GM18508 (cell line): ENCODE results near the gene WNT4.

ENCODE experiments used
- ATAC-seq: cut with Tn5 transposase; IDR thresholded peaks from one replicate; pipeline ENCODE4 v1.9.1; 2021; ENCODE audit warnings: moderate number of reproducible peaks; ENCODE audit not compliant: insufficient read depth, unreplicated experiment

Gene WNT4

GRCh38 chr1:22132517-22133235, 10.2 kb downstream of the WNT4 start:
- no peak for ATAC-seq

- no peak for ATAC-seq
These were observed 10.9 kb downstream of the WNT4 start for GRCh38 chr1:22131875-22132486.

- ATAC-seq: no peak
These were observed 11.8 kb downstream of the WNT4 start for GRCh38 chr1:22131062-22131461.

GRCh38 chr1:22129501-22130117, 13.3 kb downstream of the WNT4 start:
- ATAC-seq: no peak

DNA sequence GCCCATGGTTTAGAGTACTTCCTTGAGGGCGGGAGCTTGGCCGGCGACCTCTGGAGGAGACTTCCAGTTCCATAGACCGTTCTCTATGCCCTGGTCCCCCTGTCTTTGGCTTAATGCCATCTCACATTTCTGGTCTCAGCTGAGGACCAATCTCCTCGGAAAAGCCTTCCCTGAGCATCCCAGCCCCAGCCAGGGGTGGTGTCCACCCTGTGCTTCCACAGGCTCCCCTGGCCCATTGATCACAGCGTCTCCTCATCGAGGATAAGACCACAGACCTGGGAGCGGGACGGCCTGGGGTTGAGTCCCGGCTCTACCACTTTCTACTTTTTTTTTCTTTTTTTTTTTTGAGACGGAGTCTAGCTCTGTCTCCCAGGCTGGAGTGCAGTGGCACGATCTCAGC, 14.5 kb downstream of the WNT4 start:
- no peak for ATAC-seq

DNA sequence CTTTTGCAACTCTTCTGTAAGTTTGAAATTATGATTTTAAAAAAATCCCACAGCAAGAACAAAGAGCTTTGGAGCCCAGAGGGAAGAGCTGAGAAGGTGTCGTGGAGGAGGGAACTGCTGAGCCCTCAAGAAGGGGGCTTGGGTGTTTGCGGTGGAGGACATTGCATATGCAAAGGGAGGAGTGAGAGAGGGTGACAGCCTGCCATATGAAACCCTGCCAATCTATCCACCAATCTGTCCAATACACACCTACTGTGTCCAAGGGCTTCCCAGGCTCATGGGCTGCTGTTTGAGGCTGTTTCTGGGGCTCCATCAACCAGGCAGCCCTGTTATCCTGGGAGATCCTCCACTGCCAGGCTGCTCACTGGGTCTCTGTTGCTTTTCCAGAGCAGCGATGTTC, 15.2 kb downstream of the WNT4 start:
- no peak for ATAC-seq

GRCh38 chr1:22127248-22127647, 15.6 kb downstream of the WNT4 start:
- ATAC-seq: no peak

- ATAC-seq: no peak
These were observed 16.4 kb downstream of the WNT4 start for GRCh38 chr1:22126531-22126930.

DNA sequence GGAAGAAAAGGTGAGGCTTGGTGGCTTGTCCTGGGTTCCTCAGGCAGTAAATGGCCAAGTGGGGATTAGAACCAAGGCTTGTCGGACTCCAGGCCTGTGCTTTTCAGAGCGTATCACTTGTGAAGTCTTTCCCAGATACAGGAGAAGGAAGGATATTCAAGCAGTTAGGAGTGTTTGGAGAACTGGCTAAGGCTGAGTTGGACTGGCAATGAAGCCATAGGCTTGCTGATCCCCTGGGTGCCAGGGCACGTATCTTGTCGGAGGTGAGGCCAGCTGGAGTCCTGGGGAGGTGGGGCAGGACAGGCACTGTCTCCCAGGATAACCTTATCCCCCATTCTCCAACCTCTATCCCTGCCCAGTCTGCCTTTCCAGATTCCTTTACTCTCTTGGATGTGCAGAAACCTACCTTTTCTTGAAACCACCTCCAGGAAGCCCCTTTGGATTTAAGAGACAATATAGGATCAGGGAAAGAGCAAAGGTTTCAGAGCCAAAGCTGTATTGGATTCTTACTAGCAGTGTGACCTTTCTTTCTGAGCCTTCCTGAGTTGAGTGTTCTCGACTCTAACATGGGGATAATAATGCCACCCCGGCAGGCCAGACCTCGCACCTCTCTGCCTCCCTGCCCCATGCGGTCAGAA, 18.2 kb downstream of the WNT4 start:
- ATAC-seq: no peak

GRCh38 chr1:22123901-22124404, 18.9 kb downstream of the WNT4 start:
- ATAC-seq: no peak

DNA sequence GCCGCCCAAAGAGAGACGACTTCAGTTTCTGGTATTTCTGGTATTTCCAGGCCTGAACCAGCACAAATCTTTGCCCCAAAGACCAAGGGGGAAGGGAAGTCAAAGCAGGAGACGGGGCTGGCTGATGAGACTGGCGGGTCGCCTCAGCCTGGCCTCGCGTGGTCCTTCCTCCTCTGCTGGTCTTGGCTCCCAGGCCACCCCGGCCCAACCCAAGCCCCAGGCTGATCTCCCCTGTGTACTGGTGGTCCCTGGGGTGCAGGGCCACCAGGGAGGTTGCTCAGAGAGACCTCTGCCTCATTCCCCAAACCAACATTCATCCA, 19.9 kb downstream of the WNT4 start:
- ATAC-seq: no peak

- no peak for ATAC-seq
These were observed 20.4 kb downstream of the WNT4 start for GRCh38 chr1:22122273-22123070.

- ATAC-seq: no peak
These were observed 21.4 kb downstream of the WNT4 start for GRCh38 chr1:22121421-22121911.

DNA sequence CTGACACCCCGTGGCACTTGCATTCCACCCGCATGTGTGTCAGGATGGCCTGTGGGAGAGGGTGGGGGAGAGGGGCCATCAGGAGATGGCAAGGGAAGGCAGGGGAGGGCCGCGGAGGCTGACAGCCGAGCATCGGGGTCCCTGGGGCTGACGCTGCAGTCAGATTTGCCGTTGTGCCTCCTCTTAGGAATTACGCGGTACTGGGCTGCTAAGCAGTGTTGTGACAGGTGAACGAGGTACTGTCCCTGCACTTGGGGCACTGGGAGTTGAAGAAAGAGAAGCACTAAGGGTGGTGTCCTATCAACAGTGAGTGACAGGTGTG, 22.5 kb downstream of the WNT4 start:
- ATAC-seq: no peak

- no peak for ATAC-seq
These were observed 23.1 kb downstream of the WNT4 start for GRCh38 chr1:22119626-22120468.

- ATAC-seq: no peak
These were observed 24.5 kb downstream of the WNT4 start for GRCh38 chr1:22118291-22118992.

GRCh38 chr1:22117851-22118250, 25.0 kb downstream of the WNT4 start:
- no peak for ATAC-seq

DNA sequence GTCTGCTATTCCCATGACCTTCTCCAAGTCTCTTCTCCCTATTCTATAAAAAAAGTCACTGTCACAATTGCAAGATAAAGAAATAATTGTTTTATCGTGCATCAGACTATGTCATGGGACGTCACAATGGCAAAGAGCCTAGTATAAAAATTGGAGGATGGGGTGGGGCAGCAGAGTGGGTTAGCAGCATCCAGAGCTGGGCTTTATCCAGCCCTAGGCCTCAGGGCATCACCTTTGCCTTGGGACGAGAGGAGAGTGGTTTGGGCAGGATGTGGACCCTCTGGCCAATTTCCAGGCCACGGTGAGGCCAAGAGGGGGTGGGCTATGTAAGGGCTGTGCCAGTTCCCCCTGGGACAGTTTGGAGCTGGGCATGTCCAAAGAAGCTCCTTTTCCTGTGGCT, 25.7 kb downstream of the WNT4 start:
- no peak for ATAC-seq

GRCh38 chr1:22115286-22115685, 27.6 kb downstream of the WNT4 start:
- no peak for ATAC-seq
